Endometrial microvascular endothelial cells (primary cell): ENCODE data around the gene RBL1. TPM values are rescaled to one million over a fixed set of nuclear protein-coding genes. Genes with fewer than 3 reads are reported as not detected.
"Not testable (repeated sequence)": the region's sequence is repeated elsewhere in the genome, so short reads cannot be mapped to it uniquely, and the experiment has no call there.

Experiments
- in situ Hi-C: cut with HindIII; loops from 2 replicates; pipeline ENCODE4 v1.10.0; 2017; ENCODE audit warnings: low sequenced_read_pairs, low pct_unique_long_range_greater_than_20kb; ENCODE audit errors: inconsistent ontology term
- total RNA-seq: library from RNA; depleted of rRNA; stranded (reverse); fragments of >200 nt; gene quantifications from one replicate; pipeline ENCODE4 v1.2.3, GENCODE V29; 2015; ENCODE audit errors: inconsistent ontology term

Gene RBL1
- total RNA-seq, 1 donor from 2014 or later, result 21.9 TPM

GRCh38 chr20:37090407-37090806, 5.4 kb downstream of the RBL1 start:
- in situ Hi-C loops, result no loop called here

GRCh38 chr20:37081717-37082289, 14.0 kb downstream of the RBL1 start:
- in situ Hi-C loops, result no loop called here

GRCh38 chr20:37077009-37077408, 18.8 kb downstream of the RBL1 start:
- in situ Hi-C loops, result no loop called here

DNA sequence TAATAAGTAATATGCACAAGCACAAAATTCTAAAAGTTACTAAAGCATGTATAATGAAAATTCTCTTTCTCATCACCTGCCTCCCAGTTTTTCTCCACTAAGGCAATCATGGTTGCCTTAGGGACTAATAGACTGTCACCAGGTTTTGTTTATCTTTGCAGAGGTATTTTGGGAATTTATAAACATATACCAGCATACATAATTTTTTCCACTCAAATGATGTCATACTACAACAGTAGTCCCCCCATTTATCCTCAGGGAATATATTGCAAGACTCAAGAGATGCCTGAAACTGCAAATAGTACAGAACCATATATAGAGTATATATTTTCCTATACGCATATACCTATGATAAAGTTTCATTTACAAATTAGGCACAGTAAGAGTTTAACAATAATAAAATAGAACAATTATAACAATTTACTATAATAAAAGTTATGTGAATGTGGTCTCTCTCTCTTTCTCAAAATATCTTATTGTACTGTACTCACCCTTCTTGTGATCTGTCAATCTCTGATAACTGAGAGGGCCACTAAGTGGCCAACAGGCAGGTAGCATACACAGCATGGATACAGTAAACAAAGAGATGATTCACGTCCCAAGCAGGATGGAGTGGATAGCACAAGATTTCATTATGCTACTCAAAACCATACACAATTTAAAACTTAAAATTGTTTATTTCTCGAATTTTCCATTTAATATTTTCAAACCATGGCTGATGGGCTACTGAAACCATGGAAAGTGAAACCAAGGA, 19.7 kb downstream of the RBL1 start:
- in situ Hi-C loops, result no loop called here

GRCh38 chr20:37072293-37073196, 23.3 kb downstream of the RBL1 start:
- in situ Hi-C loops, result no loop called here

DNA sequence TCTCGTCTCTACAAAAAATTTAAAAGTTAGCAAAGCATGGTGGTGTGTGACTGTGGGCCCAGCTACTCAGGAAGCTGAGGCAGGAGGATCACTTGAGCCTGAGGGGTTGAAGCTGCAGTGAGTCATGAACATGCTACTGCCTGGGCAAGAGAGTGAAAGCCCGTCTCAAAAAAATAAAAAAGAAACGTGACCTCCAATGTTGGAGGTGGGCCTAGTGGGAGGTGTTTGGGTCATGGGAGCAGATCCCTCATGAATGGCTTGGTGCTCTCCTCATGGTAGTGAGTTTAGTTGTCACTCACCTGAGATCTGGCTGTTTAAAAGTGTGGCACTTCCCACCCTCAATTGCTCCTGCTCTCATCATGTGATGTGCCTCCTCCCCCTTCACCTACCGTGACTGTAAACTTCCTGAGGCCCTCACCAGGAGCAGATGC, 24.3 kb downstream of the RBL1 start:
- in situ Hi-C loops, result no loop called here

GRCh38 chr20:37069563-37069962, 26.2 kb downstream of the RBL1 start:
- in situ Hi-C loops, result not testable (repeated sequence)

- in situ Hi-C loops, result no loop called here
Measured at GRCh38 chr20:37066168-37066567, 29.6 kb downstream of the RBL1 start.

DNA sequence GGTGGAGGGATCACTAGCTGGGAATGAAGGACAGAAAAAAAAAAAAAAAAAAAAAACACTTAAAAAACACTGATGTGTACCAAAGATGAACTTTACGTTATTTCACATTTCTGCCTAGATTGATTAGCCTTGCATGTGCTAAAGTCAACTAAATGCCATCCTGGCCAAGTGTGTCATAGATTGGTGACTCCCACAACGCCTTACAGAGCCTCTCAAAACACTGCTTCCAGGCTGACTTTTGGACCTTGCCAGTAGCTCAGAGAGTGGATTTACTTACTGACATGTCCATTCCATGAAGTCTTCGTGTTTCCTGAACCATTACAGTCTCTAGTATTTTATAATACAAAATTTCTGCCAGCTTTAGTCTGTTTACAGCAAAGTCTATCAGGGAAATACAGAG, 40.5 kb downstream of the RBL1 start:
- in situ Hi-C loops, result no loop called here

DNA sequence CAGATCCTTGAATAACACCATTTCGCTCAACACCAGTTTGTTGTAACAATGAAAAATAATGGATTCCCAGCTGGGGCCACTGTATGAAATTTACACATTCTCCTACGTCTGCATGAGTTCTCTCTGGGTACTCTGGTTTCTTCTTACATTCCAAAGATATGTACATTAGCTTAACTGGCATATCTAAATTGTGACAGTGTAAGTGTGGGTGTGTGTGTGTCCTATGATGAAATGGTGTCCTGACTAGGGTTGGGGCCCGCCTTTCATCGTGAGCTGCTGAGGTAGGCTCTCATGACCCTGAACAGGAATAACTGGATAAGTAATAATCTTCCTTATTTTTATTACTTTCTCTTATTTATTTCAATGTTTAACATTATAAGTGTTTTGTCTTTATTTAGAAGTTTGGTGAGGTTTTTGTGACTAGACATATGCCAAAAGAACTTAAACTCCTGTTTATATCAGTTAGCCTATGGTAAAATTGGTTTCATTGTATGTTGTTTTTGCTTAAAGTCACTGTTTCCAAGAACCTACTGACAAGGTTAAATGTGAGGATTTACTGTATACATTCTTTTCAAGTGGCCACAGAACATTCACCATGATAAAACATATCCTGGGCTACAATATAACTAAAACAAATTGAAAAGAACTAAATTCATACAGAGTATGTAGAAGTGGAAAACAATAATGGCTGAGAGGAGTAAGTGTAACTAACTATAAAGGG, 42.4 kb downstream of the RBL1 start:
- in situ Hi-C loops, result no loop called here

- in situ Hi-C loops, result no loop called here
Measured at GRCh38 chr20:37042986-37043972, 52.5 kb downstream of the RBL1 start.

GRCh38 chr20:37039366-37039765, 56.4 kb downstream of the RBL1 start:
- in situ Hi-C loops, result not testable (repeated sequence)

- in situ Hi-C loops, result no loop called here
Measured at GRCh38 chr20:37032077-37032476, 63.7 kb downstream of the RBL1 start.

GRCh38 chr20:37020636-37021035, 75.2 kb downstream of the RBL1 start:
- in situ Hi-C loops, result no loop called here

DNA sequence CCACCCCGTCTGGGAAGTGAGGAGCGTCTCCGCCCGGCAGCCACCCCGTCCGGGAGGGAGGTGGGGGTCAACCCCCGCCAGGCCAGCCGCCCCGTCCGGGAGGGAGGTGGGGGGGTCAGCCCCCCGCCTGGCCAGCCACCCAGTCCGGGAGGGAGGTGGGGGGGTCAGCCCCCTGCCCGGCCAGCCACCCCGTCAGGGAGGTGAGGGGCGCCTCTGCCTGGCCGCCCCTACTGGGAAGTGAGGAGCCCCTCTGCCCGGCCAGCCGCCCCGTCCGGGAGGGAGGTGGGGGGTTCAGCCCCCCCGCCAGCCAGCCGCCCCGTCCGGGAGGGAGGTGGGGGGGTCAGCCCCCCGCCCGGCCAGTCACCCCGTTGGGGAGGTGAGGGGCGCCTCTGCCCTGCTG, 83.2 kb downstream of the RBL1 start:
- in situ Hi-C loops, result not testable (repeated sequence)

DNA sequence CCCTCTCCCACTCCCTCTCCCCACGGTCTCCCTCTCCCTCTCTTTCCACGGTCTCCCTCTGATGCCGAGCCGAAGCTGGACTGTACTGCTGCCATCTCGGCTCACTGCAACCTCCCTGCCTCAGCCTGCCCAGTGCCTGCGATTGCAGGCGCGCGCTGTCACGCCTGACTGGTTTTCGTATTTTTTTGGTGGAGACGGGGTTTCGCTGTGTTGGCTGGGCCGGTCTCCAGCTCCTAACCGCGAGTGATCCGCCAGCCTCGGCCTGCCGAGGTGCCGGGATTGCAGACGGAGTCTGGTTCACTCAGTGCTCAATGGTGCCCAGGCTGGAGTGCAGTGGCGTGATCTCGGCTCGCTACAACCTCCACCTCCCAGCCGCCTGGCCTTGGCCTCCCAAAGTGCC, 83.9 kb downstream of the RBL1 start:
- in situ Hi-C loops, result not testable (repeated sequence)

DNA sequence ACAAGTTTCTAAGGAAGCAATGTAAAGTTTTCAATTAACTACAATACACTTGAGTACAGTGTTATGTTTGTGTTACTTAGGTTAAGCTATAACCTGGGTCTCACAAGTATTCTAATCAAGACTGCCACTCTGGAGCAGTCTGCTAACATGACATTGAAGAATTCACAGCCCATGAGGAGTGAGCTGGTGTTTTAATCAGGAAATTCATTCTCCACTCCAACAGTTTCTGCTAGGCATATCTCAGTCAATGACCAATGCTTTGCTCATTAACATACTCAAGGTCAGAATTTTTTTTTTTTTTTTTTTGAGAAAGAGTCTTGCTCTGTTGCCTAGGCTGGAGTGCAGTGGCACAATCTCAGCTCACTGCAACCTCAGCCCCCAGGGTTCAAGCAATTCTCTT, 84.7 kb downstream of the RBL1 start:
- in situ Hi-C loops, result no loop called here
